ENCODE data around the gene ALDH3A2.

ALDH3A2 gene

GRCh38 chr17:19656851-19657581 is 8.5 kb downstream of the ALDH3A2 start:
- TF ChIP-seq CTCF (IDR thresholded peaks at IDR 0.05) = no peak
- Histone ChIP-seq H3K4me3 (no peak overlapping the region), H3K27ac (no peak overlapping the region)
- DNase-seq (ENCODE audit: low spot score) = no peak

GRCh38 chr17:19659366-19660177 is 11.0 kb downstream of the ALDH3A2 start:
- TF ChIP-seq CTCF (IDR thresholded peaks at IDR 0.05) = no peak
- DNase-seq (ENCODE audit: low spot score) = no peak
- H3K27ac ChIP-seq = no peak overlapping the region
- no peak overlapping the region for H3K4me3 ChIP-seq

GRCh38 chr17:19660219-19660870 is 11.8 kb downstream of the ALDH3A2 start:
- no peak for DNase-seq (ENCODE audit: low spot score)
- H3K27ac ChIP-seq = no peak overlapping the region
- no peak for TF ChIP-seq CTCF (IDR thresholded peaks at IDR 0.05)
- no peak overlapping the region for H3K4me3 ChIP-seq

- Histone ChIP-seq H3K4me3 (no peak overlapping the region), H3K27ac (no peak overlapping the region)
- TF ChIP-seq CTCF (IDR thresholded peaks at IDR 0.05) = no peak
- no peak for DNase-seq (ENCODE audit: low spot score)
Measured at GRCh38 chr17:19661121-19661520, 12.6 kb downstream of the ALDH3A2 start.

- no peak overlapping the region for H3K4me3 ChIP-seq
- no peak for TF ChIP-seq CTCF (IDR thresholded peaks at IDR 0.05)
- no peak overlapping the region for H3K27ac ChIP-seq
- no peak for DNase-seq (ENCODE audit: low spot score)
Measured at GRCh38 chr17:19663097-19663496, 14.5 kb downstream of the ALDH3A2 start.

- Histone ChIP-seq H3K4me3 (no peak overlapping the region), H3K27ac (no peak overlapping the region)
- no peak for TF ChIP-seq CTCF (IDR thresholded peaks at IDR 0.05)
- no peak for DNase-seq (ENCODE audit: low spot score)
Measured at GRCh38 chr17:19664136-19664820, 15.7 kb downstream of the ALDH3A2 start.
